GM18907 (cell line): ENCODE data around the gene RIT2.

Source experiments
- ATAC-seq: cut with Tn5 transposase; IDR thresholded peaks from one replicate; pipeline ENCODE4 v1.9.1; 2021; ENCODE audit warnings: mild to moderate bottlenecking, moderate library complexity; ENCODE audit not compliant: unreplicated experiment

RIT2 gene

GRCh38 chr18:43115076-43115921, at the start of gene RIT2:
TSS of gene RIT2 (minus strand) at chr18:43115685.
- ATAC-seq, result no peak

- no peak for ATAC-seq
These were observed 46.0 kb upstream of the RIT2 start for GRCh38 chr18:43161528-43161927.

GRCh38 chr18:43160509-43160908, 45.0 kb upstream of the RIT2 start:
- no peak for ATAC-seq

GRCh38 chr18:43159926-43160325, 44.4 kb upstream of the RIT2 start:
- no peak for ATAC-seq

- no peak for ATAC-seq
These were observed 43.7 kb upstream of the RIT2 start for GRCh38 chr18:43159086-43159770.

GRCh38 chr18:43158381-43158780, 42.9 kb upstream of the RIT2 start:
- no peak for ATAC-seq

GRCh38 chr18:43155842-43156241, 40.4 kb upstream of the RIT2 start:
- ATAC-seq, result no peak

- no peak for ATAC-seq
These were observed 32.7 kb upstream of the RIT2 start for GRCh38 chr18:43148231-43148630.

- no peak for ATAC-seq
These were observed 25.7 kb upstream of the RIT2 start for GRCh38 chr18:43141208-43141607.

- ATAC-seq, result no peak
These were observed 23.9 kb upstream of the RIT2 start for GRCh38 chr18:43139288-43139946.

GRCh38 chr18:43134876-43135275, 19.4 kb upstream of the RIT2 start:
- ATAC-seq, result no peak

- ATAC-seq, result no peak
These were observed 15.3 kb upstream of the RIT2 start for GRCh38 chr18:43130716-43131260.

- ATAC-seq, result no peak
These were observed 14.6 kb upstream of the RIT2 start for GRCh38 chr18:43129946-43130524.

GRCh38 chr18:43125471-43125870, 10.0 kb upstream of the RIT2 start:
- no peak for ATAC-seq

GRCh38 chr18:43122955-43123354, 7.5 kb upstream of the RIT2 start:
- ATAC-seq, result no peak

GRCh38 chr18:43116699-43117294, 1.3 kb upstream of the RIT2 start:
- no peak for ATAC-seq

- ATAC-seq, result no peak
These were observed 2.1 kb downstream of the RIT2 start for GRCh38 chr18:43113220-43113895.

- ATAC-seq, result no peak
These were observed 6.6 kb downstream of the RIT2 start for GRCh38 chr18:43108882-43109281.

- no peak for ATAC-seq
These were observed 7.0 kb downstream of the RIT2 start for GRCh38 chr18:43108469-43108868.

- ATAC-seq, result no peak
These were observed 21.8 kb downstream of the RIT2 start for GRCh38 chr18:43093646-43094045.
